Panc1 (cell line): ENCODE results near the gene CDK17. TPM values are rescaled to one million over a fixed set of nuclear protein-coding genes. Genes with fewer than 3 reads are reported as not detected.

ENCODE experiments used
- ATAC-seq: fragments of 200-7000 bp; cut with Tn5 transposase; 2 replicates; pipeline ENCODE4 v1.9.1; 2020; ENCODE audit warnings: mild to moderate bottlenecking, moderate library complexity
- BruUV-seq: library from RNA; stranded (reverse); fragments of 400-500 nt; replicated peaks from 2 replicates; lab custom pipeline; 2021; lab: Mats Ljungman, UMichigan
- CTCF ChIA-PET: fragments of 300-600 bp; sonication (Branson Sonifier 250); formaldehyde crosslinking; loops from one replicate; lab custom pipeline; 2022; ENCODE audit warnings: antibody characterized with exemption; lab: Charles Lee
- POLR2A ChIA-PET: fragments of 300-600 bp; sonication (Branson Sonifier 250); formaldehyde crosslinking; loops from one replicate; lab custom pipeline; 2022; ENCODE audit warnings: antibody characterized with exemption; lab: Charles Lee
- DNase-seq: peaks from one replicate; pipeline ENCODE4 v3.0.0-alpha.2; 2010; ENCODE audit warnings: low read depth, low spot score
- H3K27ac ChIP-seq: 2 replicates; pipeline ENCODE4 v1.5.1; 2011; ENCODE audit warnings: mild to moderate bottlenecking, low read length, inconsistent platforms
- H3K27me3 ChIP-seq: fragments of 200-500 bp; sonication (Bioruptor generic); 2 replicates; pipeline ENCODE4 v1.6.0; 2014; ENCODE audit warnings: low read length, inconsistent platforms; ENCODE audit not compliant: control insufficient read depth, insufficient read depth
- H3K36me3 ChIP-seq: fragments of 200-500 bp; sonication (Bioruptor generic); 2 replicates; pipeline ENCODE4 v1.5.1; 2014; ENCODE audit warnings: inconsistent platforms, mild to moderate bottlenecking, low read length, moderate library complexity; ENCODE audit not compliant: control insufficient read depth, insufficient read depth
- H3K4me1 ChIP-seq: 2 replicates; pipeline ENCODE4 v1.5.1; 2011; ENCODE audit warnings: inconsistent platforms, mild to moderate bottlenecking, low read length, moderate library complexity; ENCODE audit not compliant: control insufficient read depth, insufficient read depth
- H3K4me3 ChIP-seq, 2 experiments: 2 replicates each; pipeline ENCODE4 v1.5.1; 2011 to 2012; ENCODE audit warnings: low read depth in 2 of 2, low read length in 2 of 2, mild to moderate bottlenecking in 2 of 2, inconsistent platforms in 1 of 2, moderate library complexity in 1 of 2
- H3K9me3 ChIP-seq: fragments of 200-500 bp; sonication (Bioruptor generic); 2 replicates; pipeline ENCODE4 v1.5.1; 2014; ENCODE audit warnings: low read depth, mild to moderate bottlenecking, inconsistent platforms, low read length, moderate library complexity; ENCODE audit not compliant: control insufficient read depth, insufficient read depth
- POLR2AphosphoS5 ChIP-seq: IDR thresholded peaks from 2 replicates; pipeline ENCODE4 v1.6.1; 2012; ENCODE audit warnings: mild to moderate bottlenecking, low read depth, low read length, moderate library complexity
- SIN3A ChIP-seq: IDR thresholded peaks from 2 replicates; pipeline ENCODE4 v1.6.1; 2012; ENCODE audit warnings: low read depth, mild to moderate bottlenecking, low read length, moderate library complexity, borderline replicate concordance; ENCODE audit not compliant: insufficient read depth
- TCF7L2 ChIP-seq: IDR thresholded peaks from 2 replicates; pipeline ENCODE4 v1.6.1; 2011; ENCODE audit warnings: mild to moderate bottlenecking, low read depth, low read length, inconsistent platforms
- in situ Hi-C: cut with HindIII; loops from 2 replicates; pipeline ENCODE4 v1.10.0; 2016; ENCODE audit warnings: low sequenced_read_pairs, low pct_unique_long_range_greater_than_20kb
- intact Hi-C: fragments of 100-400 bp; cut with micrococcal nuclease; formaldehyde crosslinking; loops from one replicate; pipeline ENCODE4 v1.10.0; 2022; ENCODE audit not compliant: unreplicated experiment
- total RNA-seq: library from RNA; stranded (reverse); gene quantifications from one replicate; pipeline ENCODE4 v1.2.1, GENCODE V29; 2021; ENCODE audit not compliant: unreplicated experiment
- TF ChIP-seq, protein P1 (sequence below), 2 experiments: IDR thresholded peaks; 2 replicates each; pipeline ENCODE4 v1.6.1; 2011 to 2012; ENCODE audit warnings: low read depth in 2 of 2, control low read depth in 1 of 2, low read length in 1 of 2, mild to moderate bottlenecking in 1 of 2, moderate library complexity in 1 of 2; ENCODE audit not compliant: insufficient read depth in 1 of 2
- TF ChIP-seq, protein P2 (sequence below): fragments of 450-650 bp; IDR thresholded peaks from 2 replicates; pipeline ENCODE4 v1.5.1; 2017; ENCODE audit warnings: mild to moderate bottlenecking

Gene CDK17
- total RNA-seq, 1 experiment from 2014 or later, result 23.2 TPM

DNA sequence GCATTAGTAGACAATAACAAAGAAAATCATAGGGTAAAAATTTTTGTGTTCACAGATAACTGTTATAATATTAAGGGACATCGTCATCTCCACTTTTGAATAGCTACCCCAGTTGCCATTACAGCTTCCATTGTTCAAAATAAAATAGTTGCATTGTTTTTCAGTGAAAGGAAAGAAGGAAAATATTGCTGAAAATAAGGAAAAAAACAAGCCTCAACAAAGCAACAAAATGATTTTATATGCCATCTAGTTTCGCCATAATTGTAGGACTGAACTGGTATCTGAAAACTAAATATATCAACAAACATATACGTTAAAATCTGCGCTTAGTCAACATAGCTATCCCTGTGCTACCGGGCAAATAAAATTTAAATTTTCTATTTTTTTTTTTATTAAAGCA lies 3.3 kb downstream of the CDK17 start:
- in situ Hi-C loops, result no loop called here
- H3K4me3 ChIP-seq, result no peak overlapping the region
- intact Hi-C loops, result loop anchor here (10.0 kb wide), 1 partner anchor 92 kb away; no protein-coding TSS in a partner anchor
- no peaks in the 10 kb centered on the region for H3K27me3 ChIP-seq
- POLR2A ChIA-PET, result no interaction called here
- H3K27ac ChIP-seq, result peak overlapping the region; percentile 79; the same call in 1 of the 2 replicates
- no TSS peak for BruUV-seq
- TF ChIP-seq SIN3A, result no peak
- TF ChIP-seq, protein P1, sequence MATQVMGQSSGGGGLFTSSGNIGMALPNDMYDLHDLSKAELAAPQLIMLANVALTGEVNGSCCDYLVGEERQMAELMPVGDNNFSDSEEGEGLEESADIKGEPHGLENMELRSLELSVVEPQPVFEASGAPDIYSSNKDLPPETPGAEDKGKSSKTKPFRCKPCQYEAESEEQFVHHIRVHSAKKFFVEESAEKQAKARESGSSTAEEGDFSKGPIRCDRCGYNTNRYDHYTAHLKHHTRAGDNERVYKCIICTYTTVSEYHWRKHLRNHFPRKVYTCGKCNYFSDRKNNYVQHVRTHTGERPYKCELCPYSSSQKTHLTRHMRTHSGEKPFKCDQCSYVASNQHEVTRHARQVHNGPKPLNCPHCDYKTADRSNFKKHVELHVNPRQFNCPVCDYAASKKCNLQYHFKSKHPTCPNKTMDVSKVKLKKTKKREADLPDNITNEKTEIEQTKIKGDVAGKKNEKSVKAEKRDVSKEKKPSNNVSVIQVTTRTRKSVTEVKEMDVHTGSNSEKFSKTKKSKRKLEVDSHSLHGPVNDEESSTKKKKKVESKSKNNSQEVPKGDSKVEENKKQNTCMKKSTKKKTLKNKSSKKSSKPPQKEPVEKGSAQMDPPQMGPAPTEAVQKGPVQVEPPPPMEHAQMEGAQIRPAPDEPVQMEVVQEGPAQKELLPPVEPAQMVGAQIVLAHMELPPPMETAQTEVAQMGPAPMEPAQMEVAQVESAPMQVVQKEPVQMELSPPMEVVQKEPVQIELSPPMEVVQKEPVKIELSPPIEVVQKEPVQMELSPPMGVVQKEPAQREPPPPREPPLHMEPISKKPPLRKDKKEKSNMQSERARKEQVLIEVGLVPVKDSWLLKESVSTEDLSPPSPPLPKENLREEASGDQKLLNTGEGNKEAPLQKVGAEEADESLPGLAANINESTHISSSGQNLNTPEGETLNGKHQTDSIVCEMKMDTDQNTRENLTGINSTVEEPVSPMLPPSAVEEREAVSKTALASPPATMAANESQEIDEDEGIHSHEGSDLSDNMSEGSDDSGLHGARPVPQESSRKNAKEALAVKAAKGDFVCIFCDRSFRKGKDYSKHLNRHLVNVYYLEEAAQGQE (IDR thresholded peaks at IDR 0.05; ENCODE audit: insufficient read depth in 1 of 2, low read depth in 2 of 2, low read length in 1 of 2), result no peak
- no peak for TF ChIP-seq POLR2AphosphoS5
- TF ChIP-seq TCF7L2, result no peak
- TF ChIP-seq, protein P2, sequence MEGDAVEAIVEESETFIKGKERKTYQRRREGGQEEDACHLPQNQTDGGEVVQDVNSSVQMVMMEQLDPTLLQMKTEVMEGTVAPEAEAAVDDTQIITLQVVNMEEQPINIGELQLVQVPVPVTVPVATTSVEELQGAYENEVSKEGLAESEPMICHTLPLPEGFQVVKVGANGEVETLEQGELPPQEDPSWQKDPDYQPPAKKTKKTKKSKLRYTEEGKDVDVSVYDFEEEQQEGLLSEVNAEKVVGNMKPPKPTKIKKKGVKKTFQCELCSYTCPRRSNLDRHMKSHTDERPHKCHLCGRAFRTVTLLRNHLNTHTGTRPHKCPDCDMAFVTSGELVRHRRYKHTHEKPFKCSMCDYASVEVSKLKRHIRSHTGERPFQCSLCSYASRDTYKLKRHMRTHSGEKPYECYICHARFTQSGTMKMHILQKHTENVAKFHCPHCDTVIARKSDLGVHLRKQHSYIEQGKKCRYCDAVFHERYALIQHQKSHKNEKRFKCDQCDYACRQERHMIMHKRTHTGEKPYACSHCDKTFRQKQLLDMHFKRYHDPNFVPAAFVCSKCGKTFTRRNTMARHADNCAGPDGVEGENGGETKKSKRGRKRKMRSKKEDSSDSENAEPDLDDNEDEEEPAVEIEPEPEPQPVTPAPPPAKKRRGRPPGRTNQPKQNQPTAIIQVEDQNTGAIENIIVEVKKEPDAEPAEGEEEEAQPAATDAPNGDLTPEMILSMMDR, result no peak
- peaks cover 39% of the 10 kb centered on the region for H3K4me1 ChIP-seq
- DNase-seq (no peak), ATAC-seq (no peak)
- no peaks in the 10 kb centered on the region for H3K9me3 ChIP-seq
- H3K36me3 ChIP-seq, result no peaks in the 10 kb centered on the region; the same call in 1 of the 2 replicates
- CTCF ChIA-PET, result no interaction called here

DNA sequence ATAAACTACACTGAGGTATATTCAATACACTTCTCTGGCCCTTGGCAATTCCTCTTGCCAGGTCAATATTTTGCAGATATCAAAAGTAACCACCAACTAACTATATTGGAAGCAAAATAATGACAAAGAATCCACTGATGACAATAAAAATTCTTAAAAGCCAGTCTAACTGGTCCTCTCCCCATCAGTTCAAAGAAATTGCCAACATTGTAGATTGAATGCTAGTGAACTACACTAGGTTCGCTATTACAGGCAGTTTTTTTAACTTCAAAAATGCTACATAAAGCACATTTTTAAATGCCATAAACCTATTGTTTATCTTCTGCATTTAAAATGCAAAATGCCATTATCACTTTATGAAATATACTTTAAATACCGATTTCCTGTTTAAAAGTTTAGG lies 4.0 kb downstream of the CDK17 start:
- H3K27ac ChIP-seq, result no peak overlapping the region
- no peak for ATAC-seq
- H3K4me1 ChIP-seq, result peaks cover 35% of the 10 kb centered on the region
- no peak for DNase-seq
- H3K36me3 ChIP-seq, result no peaks in the 10 kb centered on the region; the same call in 1 of the 2 replicates
- in situ Hi-C loops (no loop called here), intact Hi-C loops (loop anchor here (10.0 kb wide), 1 partner anchor 91 kb away; no protein-coding TSS in a partner anchor)
- no peaks in the 10 kb centered on the region for H3K27me3 ChIP-seq
- no peak overlapping the region for H3K4me3 ChIP-seq
- TF ChIP-seq POLR2AphosphoS5 (no peak), SIN3A (no peak), TCF7L2 (no peak)
- TF ChIP-seq, protein P2, result no peak
- TF ChIP-seq, protein P1 (IDR thresholded peaks at IDR 0.05; ENCODE audit: insufficient read depth in 1 of 2, low read depth in 2 of 2, low read length in 1 of 2), result no peak
- ChIA-PET CTCF (no interaction called here), POLR2A (no interaction called here)
- H3K9me3 ChIP-seq, result no peaks in the 10 kb centered on the region
- no TSS peak for BruUV-seq
